Right lobe of liver (tissue), 6 donors: Measurements from ENCODE around the gene LRRC7. TPM values are rescaled to one million over a fixed set of nuclear protein-coding genes. Genes with fewer than 3 reads are reported as not detected.

Experiments used
- ATAC-seq, 4 donors: fragments of 200-7000 bp; cut with Tn5 transposase; one replicate each; pipeline ENCODE4 v1.9.1; 2020; ENCODE audit warnings: mild to moderate bottlenecking in 4 of 4, moderate library complexity in 4 of 4
- DNase-seq, 3 donors: peaks; one replicate each; pipeline ENCODE4 v3.0.0-alpha.2; 2020
- H3K27ac ChIP-seq, 3 donors: fragments of 200-600 bp; one replicate each; pipeline ENCODE4 v1.8.0; 2022
- H3K27me3 ChIP-seq, 2 donors: fragments of 200-600 bp; one replicate each; pipeline ENCODE4 v1.8.0; 2022
- H3K36me3 ChIP-seq, 4 donors: fragments of 200-600 bp; sonication (generic) in 1 of 4; one replicate each; pipeline versions ENCODE4 v1.5.1 to v1.8.0; 2017 to 2022; ENCODE audit warnings: control low read depth in 1 of 4
- H3K4me1 ChIP-seq, 4 donors: fragments of 200-600 bp; sonication (generic) in 1 of 4; one replicate each; pipeline versions ENCODE4 v1.5.1 to v1.8.0; 2017 to 2022; ENCODE audit warnings: control low read depth in 1 of 4
- H3K4me3 ChIP-seq, 3 donors: fragments of 200-600 bp; one replicate each; pipeline ENCODE4 v1.8.0; 2022
- H3K9me3 ChIP-seq, 4 donors: fragments of 200-600 bp; sonication (generic) in 1 of 4; one replicate each; pipeline versions ENCODE4 v1.5.1 to v1.8.0; 2017 to 2022; ENCODE audit warnings: control low read depth in 1 of 4
- CTCF ChIP-seq, 4 donors: fragments of 200-600 bp in 3 of 4; fragments of 450-650 bp in 1 of 4; IDR thresholded peaks; one replicate each; pipeline versions ENCODE4 v1.5.1 to v1.8.0; 2016 to 2022; ENCODE audit warnings: antibody characterized with exemption in 4 of 4, mild to moderate bottlenecking in 2 of 4
- POLR2A ChIP-seq: fragments of 450-650 bp; IDR thresholded peaks from one replicate; pipeline ENCODE4 v1.6.1; 2017; ENCODE audit warnings: antibody characterized with exemption, mild to moderate bottlenecking
- WGBS: methylation state at CpG from one replicate; pipeline ENCODE4 v1.1.6; 2018; ENCODE audit warnings: low coverage, low lambda C conversion rate; ENCODE audit not compliant: insufficient coverage; ENCODE audit errors: missing lambda C conversion rate; 5-methylcytosine and 5-hydroxymethylcytosine counted together
- intact Hi-C, 2 donors: fragments of 100-400 bp; cut with DNase I; formaldehyde crosslinking; loops; one replicate each; pipeline versions ENCODE4 v1.11.2 to v1.14.1; 2022
- total RNA-seq, 6 experiments: library from RNA; depleted of rRNA in 2 of 6; stranded (reverse); fragments of >200 nt in 2 of 6; fragmentation: NEBNext Ultra II Directional in 3 of 6; extraction: Animal tissue kit (Norgen Biotek cat#: 25700) in 3 of 6; gene quantifications; one replicate each; pipeline versions ENCODE4 v1.1.0 to v1.2.4, GENCODE V29; 2016 to 2023
- donor health status: DM: no; HTN: yes; CAD: no.
- donor health status: DM: no; HTN: no; CAD: no.
- donor health status: DM: no; HTN: no; CAD: no.
- donor health status: DM: no; HTN: yes; CAD: no.
- donor health status: DM: no; HTN: yes; CAD: no.

The LRRC7 gene
- total RNA-seq, 6 experiments from 2014 or later = 0.06 to 0.66 (median 0.22) TPM

GRCh38 chr1:69737527-69738185 is 169.9 kb downstream of the LRRC7 start:
- H3K27ac ChIP-seq = no peak overlapping the region
- DNase-seq (no peak), ATAC-seq (peak; percentile 80 to 88 (median 84))
- H3K36me3 ChIP-seq = no peaks in the 10 kb centered on the region
- no peak overlapping the region for H3K4me3 ChIP-seq
- no peaks in the 10 kb centered on the region for H3K27me3 ChIP-seq
- intact Hi-C loops = no loop called here
- no peaks in the 10 kb centered on the region for H3K4me1 ChIP-seq
- no peaks in the 10 kb centered on the region for H3K9me3 ChIP-seq
- TF ChIP-seq CTCF (IDR thresholded peaks at IDR 0.05) (peak; percentile 66 to 72 (median 68)), POLR2A (no peak)
- WGBS = 25% methylated on average over 3 of the region's 3 CpGs

DNA sequence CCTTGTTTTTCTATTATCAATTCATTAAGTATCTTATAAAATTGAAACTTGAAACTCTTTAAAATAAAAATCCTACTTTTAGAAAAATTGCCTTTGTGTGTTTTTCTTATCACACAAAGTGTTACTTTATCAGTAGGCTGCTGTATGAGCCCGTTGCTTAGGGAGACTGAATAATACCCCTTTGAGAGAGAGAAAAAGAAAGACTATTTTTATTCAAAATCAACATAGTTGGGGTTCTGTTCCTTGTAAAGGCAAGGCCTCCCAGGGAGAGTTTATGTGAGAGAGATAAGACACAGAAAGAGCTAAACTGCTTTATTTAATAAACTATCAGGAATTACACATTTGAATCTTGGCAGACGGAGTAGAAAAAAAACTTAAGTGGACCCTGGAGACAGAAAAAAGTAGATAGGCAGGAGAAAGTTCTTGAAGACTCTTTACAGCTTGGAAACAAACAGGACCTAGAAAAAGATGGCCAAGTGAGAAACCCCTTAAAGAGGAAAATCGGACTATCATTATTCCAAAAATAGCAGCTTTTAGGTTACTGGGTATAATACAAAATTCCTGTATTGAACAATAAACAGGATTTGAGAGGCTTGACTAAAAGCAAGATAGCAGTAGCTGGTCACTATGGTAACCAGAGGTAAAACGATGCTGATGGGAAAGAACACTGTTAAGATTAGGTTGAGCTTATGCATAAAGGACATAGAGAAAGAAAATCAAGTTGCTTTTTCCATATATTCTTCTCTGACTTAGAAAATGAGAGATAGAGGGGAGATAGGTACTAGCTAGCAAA is 170.9 kb downstream of the LRRC7 start:
- intact Hi-C loops = no loop called here
- ATAC-seq = no peak
- no peak overlapping the region for H3K27ac ChIP-seq

DNA sequence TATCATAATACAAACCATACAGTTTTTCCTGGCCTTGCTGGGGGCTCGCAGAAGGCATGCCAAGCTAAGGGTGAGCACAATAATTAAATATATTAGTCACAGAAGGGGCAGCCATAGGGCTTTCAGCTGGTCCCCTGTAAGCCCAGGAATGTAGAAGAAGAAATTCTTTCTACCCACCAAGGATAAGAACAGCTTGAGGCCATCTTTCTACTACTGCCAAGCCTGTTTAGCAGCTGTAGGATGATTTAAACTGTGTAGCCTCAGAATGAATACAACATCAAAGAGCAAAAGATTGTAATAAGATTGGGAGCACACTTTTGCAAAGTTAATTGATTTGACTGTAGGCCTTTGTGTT is 171.5 kb downstream of the LRRC7 start:
- H3K27ac ChIP-seq = no peak overlapping the region
- WGBS = 50% methylated on average over 1 of the region's 1 CpG
- H3K27me3 ChIP-seq = no peaks in the 10 kb centered on the region
- H3K4me1 ChIP-seq = no peaks in the 10 kb centered on the region
- TF ChIP-seq POLR2A (no peak), CTCF (IDR thresholded peaks at IDR 0.05) (no peak)
- ATAC-seq = no peak
- DNase-seq = no peak
- H3K9me3 ChIP-seq = no peaks in the 10 kb centered on the region
- no peaks in the 10 kb centered on the region for H3K36me3 ChIP-seq
- H3K4me3 ChIP-seq = no peak overlapping the region
- intact Hi-C loops = no loop called here

More for the DNA sequence above, 170.9 kb downstream of the LRRC7 start:
- 31% methylated on average over 4 of the region's 4 CpGs for WGBS
- Histone ChIP-seq H3K4me1 (no peaks in the 10 kb centered on the region), H3K36me3 (no peaks in the 10 kb centered on the region), H3K4me3 (no peak overlapping the region), H3K9me3 (no peaks in the 10 kb centered on the region), H3K27me3 (no peaks in the 10 kb centered on the region)
- TF ChIP-seq CTCF (IDR thresholded peaks at IDR 0.05) = no peak
- no peak for TF ChIP-seq POLR2A
- no peak for DNase-seq

DNA sequence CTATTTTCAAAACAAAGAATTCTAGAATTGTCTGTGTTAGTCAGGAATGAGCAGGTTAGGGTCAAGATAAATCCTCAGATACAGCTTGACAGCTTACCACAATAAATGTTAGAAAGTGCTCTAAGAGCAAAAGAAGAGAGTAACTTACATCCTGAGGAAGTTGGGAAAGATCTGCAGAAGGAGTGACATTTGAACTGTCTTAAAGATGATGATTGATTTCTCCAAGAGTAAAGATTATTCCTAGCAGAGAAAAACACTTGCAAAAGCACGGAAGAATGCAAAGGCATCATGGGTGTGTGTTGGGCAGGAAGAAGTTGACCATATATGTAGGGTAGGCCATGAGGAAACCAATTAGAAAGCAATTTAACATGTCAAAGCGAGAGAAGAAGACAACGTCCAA is 175.4 kb downstream of the LRRC7 start:
- no peaks in the 10 kb centered on the region for H3K36me3 ChIP-seq
- H3K4me3 ChIP-seq = no peak overlapping the region
- no peaks in the 10 kb centered on the region for H3K27me3 ChIP-seq
- ATAC-seq = no peak
- no peaks in the 10 kb centered on the region for H3K4me1 ChIP-seq
- H3K9me3 ChIP-seq = no peaks in the 10 kb centered on the region
- intact Hi-C loops = no loop called here
- DNase-seq = no peak
- no peak overlapping the region for H3K27ac ChIP-seq
- 45% methylated on average over 3 of the region's 3 CpGs for WGBS
- TF ChIP-seq POLR2A (no peak), CTCF (IDR thresholded peaks at IDR 0.05) (no peak)
